HEK293T (cell line): ENCODE results near the gene SLC2A13.

Experiments
- ARNT ChIP-seq: fragments of 450-650 bp; IDR thresholded peaks from 2 replicates; pipeline ENCODE4 v1.6.1; 2017; ENCODE audit warnings: mild to moderate bottlenecking
- BHLHE40 ChIP-seq: fragments of 450-650 bp; IDR thresholded peaks from 2 replicates; pipeline ENCODE4 v1.6.1; 2016; ENCODE audit warnings: mild to moderate bottlenecking, moderate library complexity, borderline replicate concordance
- ELF4 ChIP-seq: fragments of 450-650 bp; IDR thresholded peaks from 2 replicates; pipeline ENCODE4 v1.6.1; 2017; ENCODE audit warnings: antibody characterized with exemption
- FOXA1 ChIP-seq: fragments of 450-650 bp; IDR thresholded peaks from 2 replicates; pipeline ENCODE4 v1.6.1; 2016; ENCODE audit warnings: mild to moderate bottlenecking
- FOXK2 ChIP-seq: fragments of 450-650 bp; IDR thresholded peaks from 2 replicates; pipeline ENCODE4 v1.6.1; 2016; ENCODE audit warnings: mild to moderate bottlenecking
- FOXM1 ChIP-seq: fragments of 450-650 bp; IDR thresholded peaks from 2 replicates; pipeline ENCODE4 v1.6.1; 2017; ENCODE audit warnings: mild to moderate bottlenecking, borderline replicate concordance
- HDGF ChIP-seq: fragments of 450-650 bp; IDR thresholded peaks from 2 replicates; pipeline ENCODE4 v1.6.1; 2017; ENCODE audit warnings: antibody characterized with exemption, borderline replicate concordance
- LEF1 ChIP-seq: fragments of 450-650 bp; IDR thresholded peaks from 2 replicates; pipeline ENCODE4 v1.6.1; 2017; ENCODE audit warnings: mild to moderate bottlenecking, borderline replicate concordance
- NFRKB ChIP-seq: fragments of 450-650 bp; IDR thresholded peaks from 2 replicates; pipeline ENCODE4 v1.6.1; 2016; ENCODE audit warnings: mild to moderate bottlenecking, moderate library complexity
- SP1 ChIP-seq: fragments of 450-650 bp; IDR thresholded peaks from 2 replicates; pipeline ENCODE4 v1.6.1; 2017
- SUZ12 ChIP-seq: fragments of 450-650 bp; IDR thresholded peaks from 2 replicates; pipeline ENCODE4 v1.6.1; 2016; ENCODE audit warnings: mild to moderate bottlenecking
- TARDBP ChIP-seq: fragments of 450-650 bp; IDR thresholded peaks from 2 replicates; pipeline ENCODE4 v1.6.1; 2016

- TF ChIP-seq SP1 (no peak), SUZ12 (no peak), BHLHE40 (no peak), FOXK2 (no peak), FOXA1 (no peak), FOXM1 (no peak), NFRKB (no peak), ELF4 (no peak), HDGF (no peak), ARNT (no peak), TARDBP (no peak), LEF1 (no peak)
These were observed 56.6 kb downstream of the SLC2A13 start for GRCh38 chr12:40049268-40049667.
